ENCODE measurements around the gene STXBP3. TPM values are rescaled to one million over a fixed set of nuclear protein-coding genes. Genes with fewer than 3 reads are reported as not detected.
"Not testable (repeated sequence)": the region's sequence is repeated elsewhere in the genome, so short reads cannot be mapped to it uniquely, and the experiment has no call there.

STXBP3 gene
- total RNA-seq, result 26.6 and 74.0 TPM in 2 replicates
- polyA plus RNA-seq, result 34.1 and 34.7 TPM in 2 replicates

- Histone ChIP-seq H3K36me3 (no peaks in the 10 kb centered on the region), H3K4me3 (peak within 1 kb of the TSS; percentile 53), H3K9me3 (ENCODE audit: low read depth) (no peaks in the 10 kb centered on the region), H3K27ac (peak within 1 kb of the TSS; percentile 93), H3K27me3 (no peaks in the 10 kb centered on the region), H3K4me1 (ENCODE audit: low read depth) (no peaks in the 10 kb centered on the region)
- peak; percentile 95 for TF ChIP-seq CTCF (IDR thresholded peaks at IDR 0.05; ENCODE audit: low read depth, low read length)
- peak; percentile 99 for DNase-seq (ENCODE audit: low read depth in 1 of 2, low spot score in 1 of 2)
These were observed at the start of gene STXBP3 for GRCh38 chr1:108746382-108747170. Gene STXBP3 (plus strand): TSS chr1:108746674. CDS start chr1:108746738, 64 bp downstream.

GRCh38 chr1:108699375-108700332 is 46.8 kb upstream of the STXBP3 start:
- H3K4me1 ChIP-seq (ENCODE audit: low read depth), result peaks cover 8% of the 10 kb centered on the region
- no peaks in the 10 kb centered on the region for H3K27me3 ChIP-seq
- no peak overlapping the region for H3K27ac ChIP-seq
- H3K9me3 ChIP-seq (ENCODE audit: low read depth), result no peaks in the 10 kb centered on the region
- H3K4me3 ChIP-seq, result no peak overlapping the region
- H3K36me3 ChIP-seq, result peaks cover 54% of the 10 kb centered on the region
- TF ChIP-seq CTCF (IDR thresholded peaks at IDR 0.05; ENCODE audit: low read depth, low read length), result no peak
- no peak for DNase-seq (ENCODE audit: low read depth in 1 of 2, low spot score in 1 of 2)

GRCh38 chr1:108701176-108701849 is 45.2 kb upstream of the STXBP3 start:
- Histone ChIP-seq H3K36me3 (peaks cover 42% of the 10 kb centered on the region), H3K4me3 (no peak overlapping the region), H3K27ac (no peak overlapping the region), H3K4me1 (ENCODE audit: low read depth) (no peaks in the 10 kb centered on the region), H3K27me3 (no peaks in the 10 kb centered on the region), H3K9me3 (ENCODE audit: low read depth) (no peaks in the 10 kb centered on the region)
- no peak for TF ChIP-seq CTCF (IDR thresholded peaks at IDR 0.05; ENCODE audit: low read depth, low read length)
- DNase-seq (ENCODE audit: low read depth in 1 of 2, low spot score in 1 of 2), result no peak

GRCh38 chr1:108702109-108702508 is 44.4 kb upstream of the STXBP3 start:
- not testable (repeated sequence) for H3K27ac ChIP-seq; H3K27me3 ChIP-seq; H3K9me3 ChIP-seq (ENCODE audit: low read depth); H3K4me3 ChIP-seq; DNase-seq (ENCODE audit: low read depth in 1 of 2, low spot score in 1 of 2); H3K4me1 ChIP-seq (ENCODE audit: low read depth)
- peaks cover 34% of the 10 kb centered on the region for H3K36me3 ChIP-seq

GRCh38 chr1:108703939-108704338 is 42.5 kb upstream of the STXBP3 start:
- TF ChIP-seq CTCF (IDR thresholded peaks at IDR 0.05; ENCODE audit: low read depth, low read length), result no peak
- H3K9me3 ChIP-seq (ENCODE audit: low read depth), result no peaks in the 10 kb centered on the region
- no peaks in the 10 kb centered on the region for H3K27me3 ChIP-seq
- peaks cover 18% of the 10 kb centered on the region for H3K36me3 ChIP-seq
- no peaks in the 10 kb centered on the region for H3K4me1 ChIP-seq (ENCODE audit: low read depth)
- DNase-seq (ENCODE audit: low read depth in 1 of 2, low spot score in 1 of 2), result no peak
- no peak overlapping the region for H3K4me3 ChIP-seq
- no peak overlapping the region for H3K27ac ChIP-seq
